ENCODE results near the gene PNPLA1. TPM values are rescaled to one million over a fixed set of nuclear protein-coding genes. Genes with fewer than 3 reads are reported as not detected.

The PNPLA1 gene
- total and polyA plus RNA-seq, 2 experiments from 2014 or later, result not detected

- TF ChIP-seq, protein P1, sequence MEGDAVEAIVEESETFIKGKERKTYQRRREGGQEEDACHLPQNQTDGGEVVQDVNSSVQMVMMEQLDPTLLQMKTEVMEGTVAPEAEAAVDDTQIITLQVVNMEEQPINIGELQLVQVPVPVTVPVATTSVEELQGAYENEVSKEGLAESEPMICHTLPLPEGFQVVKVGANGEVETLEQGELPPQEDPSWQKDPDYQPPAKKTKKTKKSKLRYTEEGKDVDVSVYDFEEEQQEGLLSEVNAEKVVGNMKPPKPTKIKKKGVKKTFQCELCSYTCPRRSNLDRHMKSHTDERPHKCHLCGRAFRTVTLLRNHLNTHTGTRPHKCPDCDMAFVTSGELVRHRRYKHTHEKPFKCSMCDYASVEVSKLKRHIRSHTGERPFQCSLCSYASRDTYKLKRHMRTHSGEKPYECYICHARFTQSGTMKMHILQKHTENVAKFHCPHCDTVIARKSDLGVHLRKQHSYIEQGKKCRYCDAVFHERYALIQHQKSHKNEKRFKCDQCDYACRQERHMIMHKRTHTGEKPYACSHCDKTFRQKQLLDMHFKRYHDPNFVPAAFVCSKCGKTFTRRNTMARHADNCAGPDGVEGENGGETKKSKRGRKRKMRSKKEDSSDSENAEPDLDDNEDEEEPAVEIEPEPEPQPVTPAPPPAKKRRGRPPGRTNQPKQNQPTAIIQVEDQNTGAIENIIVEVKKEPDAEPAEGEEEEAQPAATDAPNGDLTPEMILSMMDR (IDR thresholded peaks at IDR 0.05; ENCODE audit: low read depth, low read length), result no peak
- H3K27ac ChIP-seq, result no peak overlapping the region
- no peak for DNase-seq (ENCODE audit: low read depth in 1 of 2, low spot score in 1 of 2)
- no peaks in the 10 kb centered on the region for H3K36me3 ChIP-seq
- H3K4me3 ChIP-seq, result no peak overlapping the region
- H3K9me3 ChIP-seq (ENCODE audit: low read depth), result no peaks in the 10 kb centered on the region
- no peaks in the 10 kb centered on the region for H3K27me3 ChIP-seq
- H3K4me1 ChIP-seq (ENCODE audit: low read depth), result peaks cover 27% of the 10 kb centered on the region
These were observed 61.5 kb downstream of the PNPLA1 start for GRCh38 chr6:36331381-36331780.

- DNase-seq (ENCODE audit: low read depth in 1 of 2, low spot score in 1 of 2), result no peak
- H3K27ac ChIP-seq, result no peak overlapping the region
These were observed 63.5 kb downstream of the PNPLA1 start for GRCh38 chr6:36333171-36333895.

DNA sequence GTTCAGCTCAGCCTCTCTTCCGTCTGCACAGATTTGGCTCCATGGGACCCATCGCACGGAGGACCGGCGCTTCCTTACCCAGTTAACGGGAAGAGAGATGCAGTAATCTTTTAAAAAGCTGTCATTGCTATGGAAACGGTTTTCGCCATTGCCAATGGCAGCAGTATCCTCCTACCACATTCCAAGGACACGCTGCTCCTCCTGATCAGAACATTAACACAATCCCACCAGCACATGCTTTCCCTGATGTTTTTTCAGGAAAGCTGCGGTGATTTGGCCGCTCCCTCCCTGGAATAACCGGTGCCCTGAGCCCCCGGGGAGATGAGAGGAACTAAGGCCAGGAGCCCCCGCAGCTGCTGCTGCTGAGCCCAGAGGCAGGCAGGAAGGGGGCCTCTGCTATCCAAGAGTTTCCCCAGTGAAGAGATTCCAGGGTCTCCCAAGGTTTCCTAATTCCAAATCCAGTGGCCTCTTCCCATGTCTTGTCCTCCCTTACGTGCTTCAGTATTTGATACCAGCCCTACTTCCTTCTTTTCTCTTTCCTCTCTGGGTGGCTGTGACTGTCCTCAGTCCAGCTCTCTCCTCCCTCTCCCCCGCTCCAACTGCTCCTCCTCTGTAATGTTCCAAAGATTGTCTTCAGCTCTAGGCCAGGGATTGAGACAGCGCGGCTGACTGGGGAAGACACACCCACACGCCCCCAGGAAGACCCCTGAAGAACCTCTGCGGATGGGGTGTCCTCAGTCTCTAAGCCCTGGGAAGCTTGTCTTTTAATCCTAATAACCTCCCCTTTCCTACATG, 64.3 kb downstream of the PNPLA1 start:
- peaks cover 21% of the 10 kb centered on the region for H3K4me1 ChIP-seq (ENCODE audit: low read depth)
- no peaks in the 10 kb centered on the region for H3K9me3 ChIP-seq (ENCODE audit: low read depth)
- peak overlapping the region; percentile 10 for H3K27ac ChIP-seq
- TF ChIP-seq, protein P1 (IDR thresholded peaks at IDR 0.05; ENCODE audit: low read depth, low read length), result no peak
- no peaks in the 10 kb centered on the region for H3K36me3 ChIP-seq
- H3K27me3 ChIP-seq, result peaks cover under 1% of the 10 kb centered on the region
- peak in 1 of 2 donors; percentile 74 for DNase-seq (ENCODE audit: low read depth in 1 of 2, low spot score in 1 of 2)
- no peak overlapping the region for H3K4me3 ChIP-seq

More at GRCh38 chr6:36333171-36333895, 63.5 kb downstream of the PNPLA1 start:
- Histone ChIP-seq H3K9me3 (ENCODE audit: low read depth) (no peaks in the 10 kb centered on the region), H3K4me1 (ENCODE audit: low read depth) (peaks cover 23% of the 10 kb centered on the region), H3K4me3 (no peak overlapping the region), H3K27me3 (no peaks in the 10 kb centered on the region), H3K36me3 (no peaks in the 10 kb centered on the region)
- TF ChIP-seq, protein P1 (IDR thresholded peaks at IDR 0.05; ENCODE audit: low read depth, low read length), result no peak

- TF ChIP-seq, protein P1 (IDR thresholded peaks at IDR 0.05; ENCODE audit: low read depth, low read length), result no peak
- Histone ChIP-seq H3K36me3 (no peaks in the 10 kb centered on the region), H3K4me1 (ENCODE audit: low read depth) (peaks cover 21% of the 10 kb centered on the region), H3K4me3 (no peak overlapping the region), H3K27me3 (peaks cover 3% of the 10 kb centered on the region), H3K9me3 (ENCODE audit: low read depth) (no peaks in the 10 kb centered on the region), H3K27ac (peak overlapping the region; percentile 10)
- DNase-seq (ENCODE audit: low read depth in 1 of 2, low spot score in 1 of 2), result no peak
These were observed 65.1 kb downstream of the PNPLA1 start for GRCh38 chr6:36334832-36335459.

DNA sequence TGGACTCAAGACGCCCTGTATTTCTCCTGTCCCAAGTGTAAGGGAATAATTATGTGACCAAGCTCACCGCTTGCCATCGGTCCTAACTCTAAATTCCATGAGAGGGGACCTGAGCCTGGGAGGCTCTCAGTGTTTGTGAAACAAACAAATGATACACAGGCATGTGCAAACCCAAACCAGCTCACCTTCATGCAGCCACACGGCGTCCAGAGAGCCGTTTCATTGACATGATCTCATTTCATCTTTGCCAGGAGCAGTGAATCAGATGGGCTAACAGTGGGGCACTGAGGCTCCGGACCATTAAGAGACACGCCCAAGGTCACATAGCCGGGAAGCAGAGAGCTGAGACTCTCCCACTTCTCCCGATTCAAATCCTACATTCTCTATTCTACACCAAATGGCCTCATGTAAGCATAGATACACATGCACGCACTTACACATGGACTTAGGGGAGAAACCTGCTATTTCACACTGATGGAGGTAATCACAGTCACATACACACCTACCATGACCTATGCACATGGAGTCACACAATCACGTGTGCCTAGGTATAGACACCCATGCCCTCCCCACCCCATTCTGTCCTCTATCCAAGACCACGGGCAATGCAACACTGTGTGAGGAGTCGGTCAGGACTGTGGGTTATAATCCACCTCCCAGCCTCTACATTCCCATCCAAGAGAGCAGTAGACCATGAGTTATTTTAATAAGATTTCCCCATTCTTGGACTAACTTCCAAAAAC, 65.8 kb downstream of the PNPLA1 start:
- Histone ChIP-seq H3K36me3 (no peaks in the 10 kb centered on the region), H3K4me3 (no peak overlapping the region), H3K27ac (no peak overlapping the region), H3K4me1 (ENCODE audit: low read depth) (peaks cover 22% of the 10 kb centered on the region), H3K27me3 (peaks cover 3% of the 10 kb centered on the region), H3K9me3 (ENCODE audit: low read depth) (no peaks in the 10 kb centered on the region)
- TF ChIP-seq, protein P1 (IDR thresholded peaks at IDR 0.05; ENCODE audit: low read depth, low read length), result no peak
- DNase-seq (ENCODE audit: low read depth in 1 of 2, low spot score in 1 of 2), result no peak
